Activated CD8-positive, alpha-beta memory T cell treated with anti-CD3 and anti-CD28 coated beads for 4 hours (primary cell): ENCODE measurements around the gene CAPN15.

Source experiments
- DNase-seq, 2 donors: peaks; one replicate each; pipeline ENCODE4 v3.0.0-alpha.2; 2020; ENCODE audit warnings: low read depth in 2 of 2

The CAPN15 gene

GRCh38 chr16:525520-526180 lies 1.9 kb upstream of the CAPN15 start:
- DNase-seq = peak; percentile 43 to 65

DNA sequence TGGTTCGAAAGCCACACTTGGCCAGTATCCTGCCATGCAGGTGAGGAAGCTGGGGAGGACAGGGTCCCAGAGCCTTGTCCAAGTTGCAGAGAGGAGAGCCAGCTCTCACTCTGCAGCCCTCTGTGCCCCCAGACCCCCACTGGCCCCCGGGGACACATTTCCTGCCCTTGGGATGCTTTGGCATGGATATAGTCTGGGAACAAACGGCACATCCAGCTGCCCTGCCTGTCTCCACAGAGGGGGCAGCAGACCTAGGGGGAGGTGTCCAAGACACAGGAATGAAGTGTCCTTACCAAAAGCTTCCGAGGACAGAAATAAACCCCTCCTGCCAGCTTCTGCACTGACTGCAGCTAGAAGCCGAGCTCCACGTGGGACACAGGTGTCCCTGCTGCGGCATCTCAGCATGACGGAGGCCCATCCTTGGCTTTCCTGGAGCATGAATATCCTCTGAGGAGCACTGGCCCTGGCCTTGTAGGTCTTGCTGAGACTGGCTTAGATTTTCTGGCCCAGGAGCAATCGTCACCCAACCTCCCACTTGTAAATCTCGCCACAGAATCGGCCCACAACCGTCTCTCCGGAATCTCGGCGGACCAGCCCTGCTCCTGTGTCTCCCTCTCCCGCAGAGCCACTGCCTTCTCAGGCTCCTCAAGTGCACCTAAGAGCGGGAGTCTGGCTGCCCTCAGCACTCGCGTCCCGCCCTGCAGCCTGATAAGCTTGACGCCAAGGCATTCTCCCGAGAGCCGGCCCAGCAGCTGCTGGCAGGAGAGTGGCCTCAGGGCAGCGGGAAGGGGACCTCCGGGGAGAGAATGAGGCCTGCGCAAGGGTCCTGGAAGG lies 1.1 kb upstream of the CAPN15 start:
- DNase-seq = no peak

DNA sequence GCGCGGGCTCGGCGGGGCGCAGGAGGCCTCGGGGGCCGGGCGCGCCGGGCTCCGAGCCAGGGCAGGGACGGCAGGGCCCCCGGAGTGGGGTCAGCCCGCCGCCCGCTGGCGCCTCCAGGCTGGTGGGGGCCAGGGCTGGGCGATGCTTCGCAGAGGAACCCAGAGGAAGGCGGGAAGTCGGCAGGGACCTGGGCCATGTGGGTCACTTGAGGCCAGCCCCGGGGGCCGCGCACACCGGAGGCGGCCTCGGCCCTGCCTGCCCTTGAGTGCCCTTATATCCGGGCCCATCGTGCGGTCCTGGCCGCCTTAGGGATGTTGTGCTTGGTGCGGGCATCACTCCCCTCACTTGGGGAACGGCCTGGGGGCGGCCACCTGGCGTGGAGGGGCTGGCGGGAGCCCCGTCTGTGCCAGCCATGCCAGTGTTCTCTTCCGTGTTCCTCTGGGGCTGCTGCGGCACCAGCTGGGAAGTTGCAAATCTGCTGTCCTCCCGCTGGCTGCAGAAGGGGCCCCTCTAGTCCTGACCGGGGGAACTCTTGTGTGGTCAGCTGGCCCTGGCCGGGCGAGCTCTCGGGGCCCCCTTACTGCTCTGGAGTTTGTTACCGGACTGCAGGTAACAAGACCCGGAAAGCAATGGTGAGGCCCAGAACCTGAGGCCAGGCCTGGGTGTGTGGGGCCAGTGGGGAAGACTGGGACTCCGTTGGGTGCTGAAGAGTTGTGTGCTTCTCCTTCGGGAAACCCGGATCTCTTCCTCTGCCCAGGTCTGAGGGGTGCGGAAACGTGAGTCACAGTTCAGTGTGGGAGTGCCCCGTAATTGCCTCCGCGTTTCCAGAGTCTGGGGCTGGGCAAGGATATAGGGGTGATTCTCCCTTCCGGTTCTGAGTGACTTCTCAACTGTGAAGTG lies 849 bp downstream of the CAPN15 start:
- peak in 1 of 2 donors; percentile 15 for DNase-seq

DNA sequence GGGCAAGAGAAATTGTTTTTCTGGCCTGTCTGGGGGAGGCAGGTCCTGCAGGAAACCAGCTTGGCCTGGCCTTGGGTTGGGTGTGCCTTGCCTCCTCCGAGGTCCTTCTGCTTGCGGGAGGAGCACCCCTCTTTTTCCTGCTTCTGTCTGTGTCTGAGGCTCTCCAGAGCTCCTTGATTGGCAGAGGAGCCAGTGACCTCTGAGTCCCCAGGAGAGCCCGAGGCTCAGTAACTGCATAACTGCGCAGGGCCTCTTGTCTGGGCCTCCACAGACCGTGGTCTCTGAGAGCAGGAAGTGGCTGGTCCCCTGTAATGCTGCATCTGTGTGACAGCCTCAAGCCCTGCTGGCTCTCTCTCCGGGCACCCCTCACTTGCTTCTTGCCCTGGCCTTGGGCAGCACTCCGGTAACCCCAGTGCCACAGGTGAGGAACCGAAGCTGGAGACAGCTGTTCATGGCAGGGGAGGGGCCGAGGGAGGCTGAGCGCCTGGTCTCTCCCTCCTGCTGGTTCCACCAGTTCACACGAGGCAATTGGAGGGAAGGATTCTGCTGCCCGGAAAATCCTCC lies 1.6 kb downstream of the CAPN15 start:
- DNase-seq = no peak

DNA sequence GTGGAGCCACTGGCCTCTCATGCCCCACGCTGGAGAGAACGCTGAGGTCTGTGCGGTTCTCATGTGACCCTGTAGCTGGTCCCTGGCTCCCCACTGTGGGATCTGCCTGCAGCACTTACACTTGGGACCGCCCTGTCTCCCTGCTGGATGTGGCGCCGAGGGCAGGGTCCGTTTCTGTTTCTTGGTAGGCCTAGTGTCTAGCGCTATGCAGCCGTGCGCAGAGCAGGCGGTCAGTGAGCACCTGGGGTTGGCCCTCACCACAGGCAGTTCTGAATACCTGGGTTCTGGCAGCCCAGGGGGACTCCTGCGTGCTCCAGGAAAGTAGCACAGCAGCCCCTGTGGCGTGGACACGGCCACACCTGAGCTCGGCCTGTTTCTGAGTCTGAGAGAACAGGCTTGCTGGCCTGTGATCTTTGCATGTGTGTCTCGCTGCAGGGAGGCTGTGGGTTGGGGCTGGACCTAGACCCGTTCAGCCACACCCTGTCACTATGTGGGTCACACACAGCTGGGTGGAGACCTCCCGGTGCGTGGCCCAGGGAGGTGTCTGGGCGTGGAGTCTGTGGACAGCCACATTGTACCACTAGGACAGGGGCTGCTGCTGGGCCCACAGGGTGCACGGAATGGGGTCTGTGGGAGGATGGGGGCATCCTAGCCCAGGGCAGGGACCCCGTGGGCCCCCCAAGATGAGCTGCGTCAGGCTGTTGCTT lies 2.8 kb downstream of the CAPN15 start:
- no peak for DNase-seq

- DNase-seq = no peak
Observed at GRCh38 chr16:531494-532125, 4.1 kb downstream of the CAPN15 start.

DNA sequence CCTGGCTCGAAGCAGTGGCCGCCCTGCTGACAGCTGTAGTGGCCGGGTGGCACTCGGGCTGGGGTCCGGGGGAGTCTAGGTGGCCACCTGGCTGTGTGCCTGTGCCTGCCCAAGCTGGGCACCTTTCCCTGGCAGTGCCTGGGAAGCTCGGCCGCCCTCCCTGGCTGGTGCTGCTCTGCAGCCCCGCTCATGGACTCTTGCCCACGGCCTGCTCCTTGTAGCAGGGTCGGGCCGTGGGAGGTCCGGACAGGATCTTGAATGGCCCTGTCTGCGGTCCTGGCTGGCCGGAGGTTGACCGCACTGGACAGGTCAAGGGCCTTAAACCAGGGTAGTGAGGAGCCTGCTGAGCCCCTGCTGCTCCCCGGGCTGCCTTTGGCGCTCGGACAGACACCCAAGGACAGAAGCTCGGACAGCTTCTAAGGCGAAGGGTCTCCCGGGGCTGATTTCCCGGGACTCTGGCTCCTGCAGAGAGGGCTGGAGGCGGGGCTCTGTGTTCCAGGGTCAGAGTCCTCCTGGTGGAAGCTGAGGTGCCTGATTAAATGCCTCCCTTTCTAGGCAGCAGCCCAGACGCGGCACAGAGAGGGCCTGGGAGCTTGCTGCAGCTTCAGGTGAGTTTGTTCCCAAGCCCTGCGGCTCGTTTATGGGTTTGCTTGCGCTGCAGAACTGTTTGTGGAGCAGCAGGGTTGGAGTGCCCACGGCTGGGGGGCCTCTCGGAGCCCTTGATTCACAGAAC lies 6.0 kb downstream of the CAPN15 start:
- DNase-seq = no peak

DNA sequence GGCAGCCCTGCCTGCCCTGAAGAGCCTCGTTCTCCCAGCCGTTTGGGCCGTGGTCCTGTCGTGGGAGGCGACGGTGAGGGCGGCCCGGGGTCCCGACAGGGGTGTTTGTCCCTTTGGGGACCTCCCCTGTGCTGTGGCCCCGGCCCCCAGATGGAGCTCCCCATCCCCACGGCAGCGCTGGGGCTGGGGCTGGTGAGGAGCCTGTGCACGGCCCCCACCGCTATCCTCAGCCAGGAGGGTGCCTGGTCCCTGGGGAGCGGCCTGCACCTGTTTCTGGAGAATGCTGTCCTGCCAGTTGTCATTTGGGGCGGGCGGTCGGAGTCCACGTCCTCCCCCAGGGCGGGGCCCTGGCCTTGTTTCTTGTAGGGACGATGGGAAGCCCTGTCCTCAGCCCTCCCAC lies 6.6 kb downstream of the CAPN15 start:
- no peak for DNase-seq

- no peak for DNase-seq
Observed at GRCh38 chr16:534856-535445, 7.4 kb downstream of the CAPN15 start.

GRCh38 chr16:535446-536405 lies 8.2 kb downstream of the CAPN15 start:
- no peak for DNase-seq

DNA sequence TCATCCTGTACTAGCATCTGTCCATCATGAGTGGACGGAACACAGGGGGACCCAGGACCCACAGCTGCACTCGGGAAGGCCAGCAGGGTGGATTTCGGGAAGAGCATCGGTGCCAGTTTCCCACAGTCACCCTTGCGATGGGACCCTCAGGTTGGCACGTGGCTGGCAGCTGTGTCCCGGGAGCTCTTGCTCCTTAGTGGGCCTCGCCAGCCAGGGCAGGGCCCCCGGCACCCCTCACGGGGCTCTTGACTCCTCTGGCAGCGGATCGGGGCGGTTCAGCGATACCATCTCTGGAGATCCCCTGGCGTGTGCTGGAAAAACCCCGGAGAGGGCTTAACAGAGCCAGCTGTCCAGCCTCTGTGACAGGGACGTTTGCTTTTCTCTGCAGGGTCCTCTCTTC lies 9.2 kb downstream of the CAPN15 start:
- DNase-seq = no peak

- no peak for DNase-seq
Observed at GRCh38 chr16:537415-538335, 10.2 kb downstream of the CAPN15 start.

- no peak for DNase-seq
Observed at GRCh38 chr16:539901-540530, 12.5 kb downstream of the CAPN15 start.

DNA sequence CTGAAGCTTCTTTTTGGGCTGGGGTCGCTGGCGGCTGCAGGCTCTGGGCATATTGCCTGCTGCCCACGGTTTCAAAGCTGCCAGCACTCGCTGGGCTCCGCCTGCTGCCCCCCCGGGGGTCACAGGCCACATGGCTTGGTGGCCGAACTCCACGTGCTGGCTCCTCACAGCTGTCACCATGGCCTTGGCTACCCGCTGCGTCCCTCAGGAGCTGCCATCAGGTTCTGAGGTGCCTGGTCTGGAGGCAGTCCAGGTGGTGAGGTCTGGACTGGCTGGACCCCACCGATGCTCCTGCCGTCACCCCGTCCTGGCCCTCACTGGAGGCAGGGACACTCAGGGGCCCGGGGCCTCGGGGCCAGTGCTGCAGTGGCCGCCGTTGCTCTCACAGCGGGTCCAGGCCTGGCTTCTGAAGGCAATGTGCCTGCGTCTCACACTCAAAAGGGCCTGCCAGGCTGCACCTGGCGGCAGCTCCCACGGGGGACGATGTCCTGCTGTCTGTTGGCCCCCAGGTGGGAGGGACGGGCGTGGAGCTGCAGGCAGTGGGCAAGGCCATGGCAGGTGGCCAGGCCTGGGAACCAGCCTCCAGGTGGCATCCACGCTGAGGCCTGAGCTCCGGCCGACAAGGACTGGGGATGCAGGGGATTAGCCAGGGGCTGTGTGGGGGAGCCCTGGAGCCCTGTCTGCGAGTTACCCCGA lies 13.3 kb downstream of the CAPN15 start:
- DNase-seq = no peak

DNA sequence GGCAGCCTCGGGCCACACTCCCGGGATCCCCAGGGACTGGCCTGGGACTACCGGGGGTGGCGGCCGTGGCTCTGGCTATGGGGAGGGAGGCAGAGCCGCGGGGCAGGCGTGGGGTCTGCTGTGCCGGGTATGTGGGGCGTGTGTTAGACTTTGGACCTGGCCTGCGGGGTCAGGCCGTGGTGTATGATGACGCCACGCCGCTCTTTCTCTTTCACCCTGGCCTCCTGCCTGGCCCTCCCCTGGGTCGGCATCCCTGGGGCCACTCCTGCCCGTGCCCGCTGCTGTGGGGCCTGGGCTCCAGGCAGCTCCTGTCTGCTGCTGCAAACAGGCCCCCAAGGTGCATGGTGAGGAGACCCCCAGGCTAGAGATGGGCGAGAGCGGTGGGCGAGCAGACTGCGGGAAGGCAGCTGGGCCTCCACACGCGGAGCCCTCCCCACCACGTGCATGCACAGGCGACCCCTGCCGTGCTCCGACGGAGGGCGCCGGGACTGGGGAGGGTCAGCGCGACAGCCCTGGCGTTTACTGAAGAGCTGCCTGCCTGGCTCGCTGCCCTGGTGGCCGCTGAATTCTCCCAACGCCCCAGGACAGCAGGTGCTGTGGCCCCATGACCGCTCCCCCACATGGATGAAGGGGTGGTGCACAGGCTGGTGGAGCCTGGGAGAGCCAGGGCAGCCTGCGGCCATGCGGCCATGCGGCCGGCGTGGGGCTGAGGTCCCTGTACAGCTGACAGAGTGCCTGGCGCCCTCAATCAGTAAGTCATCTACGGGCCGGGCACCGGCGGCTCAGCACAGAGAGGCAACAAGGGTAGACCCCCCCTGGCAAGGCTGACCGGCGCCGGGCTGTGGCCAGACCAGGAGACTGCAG lies 16.0 kb downstream of the CAPN15 start:
- DNase-seq = no peak
